Right ventricle myocardium superior (tissue), 1 donor: ENCODE results near the gene PLXNB3. TPM values are rescaled to one million over a fixed set of nuclear protein-coding genes. Genes with fewer than 3 reads are reported as not detected.
"Not testable (repeated sequence)": the region's sequence is repeated elsewhere in the genome, so short reads cannot be mapped to it uniquely, and the experiment has no call there.

Experiments
- ATAC-seq: fragments of 200-7000 bp; cut with Tn5 transposase; one replicate; pipeline ENCODE4 v1.9.1; 2020; ENCODE audit warnings: mild to moderate bottlenecking; ENCODE audit not compliant: poor library complexity
- DNase-seq: peaks from one replicate; pipeline ENCODE4 v3.0.0-alpha.2; 2020
- intact Hi-C: fragments of 100-400 bp; cut with DNase I; formaldehyde crosslinking; loops from one replicate; pipeline ENCODE4 v1.11.2; 2022
- total RNA-seq: library from RNA; stranded (reverse); fragmentation: NEBNext Ultra II Directional; extraction: Animal tissue kit (Norgen Biotek cat#: 25700); gene quantifications from one replicate; pipeline ENCODE4 v1.2.1, GENCODE V29; 2021
- donor health status: DM: no; HTN: yes; CAD: no; lungs with severe emphysema.

The PLXNB3 gene
- total RNA-seq, 1 donor from 2014 or later: 1.5 TPM

GRCh38 chrX:153745067-153745433 is 19.0 kb upstream of the PLXNB3 start:
- ATAC-seq, DNase-seq, intact Hi-C loops: not testable (repeated sequence)

- ATAC-seq: no peak
- intact Hi-C loops: no loop called here
- no peak for DNase-seq
Observed at GRCh38 chrX:153746359-153746758, 17.7 kb upstream of the PLXNB3 start.

GRCh38 chrX:153746991-153747390 is 17.1 kb upstream of the PLXNB3 start:
- intact Hi-C loops, ATAC-seq: not testable (repeated sequence)

GRCh38 chrX:153749017-153749416 is 15.0 kb upstream of the PLXNB3 start:
- ATAC-seq, intact Hi-C loops, DNase-seq: not testable (repeated sequence)

More at GRCh38 chrX:153746991-153747390, 17.1 kb upstream of the PLXNB3 start:
- not testable (repeated sequence) for DNase-seq

- DNase-seq: no peak
- intact Hi-C loops: no loop called here
- no peak for ATAC-seq
Observed at GRCh38 chrX:153750127-153750774, 13.8 kb upstream of the PLXNB3 start.

- ATAC-seq (no peak), DNase-seq (no peak)
- intact Hi-C loops: no loop called here
Observed at GRCh38 chrX:153755136-153755535, 8.9 kb upstream of the PLXNB3 start.

- intact Hi-C loops: loop anchor here (5.0 kb wide), 1 partner anchor 190 kb away; no protein-coding TSS in a partner anchor
- ATAC-seq: no peak
Observed at GRCh38 chrX:153761863-153762262, 2.2 kb upstream of the PLXNB3 start.

GRCh38 chrX:153762626-153763173 is 1.3 kb upstream of the PLXNB3 start:
- ATAC-seq (no peak), DNase-seq (no peak)
- intact Hi-C loops: loop anchor here (5.0 kb wide), 1 partner anchor 190 kb away; no protein-coding TSS in a partner anchor

More at GRCh38 chrX:153761863-153762262, 2.2 kb upstream of the PLXNB3 start:
- DNase-seq: no peak

- intact Hi-C loops: loop anchor here (5.0 kb wide), 1 partner anchor 189 kb away; no protein-coding TSS in a partner anchor
- DNase-seq: peak; percentile 20
- ATAC-seq: no peak
Observed at GRCh38 chrX:153763298-153763932, 634 bp upstream of the PLXNB3 start.

GRCh38 chrX:153764786-153765137 is 713 bp downstream of the PLXNB3 start:
- intact Hi-C loops: loop anchor here (5.0 kb wide), 1 partner anchor 188 kb away; no protein-coding TSS in a partner anchor
- DNase-seq (no peak), ATAC-seq (no peak)

- intact Hi-C loops: no loop called here
- peak; percentile 51 for ATAC-seq
- DNase-seq: peak; percentile 48
Observed at GRCh38 chrX:153765138-153766079, 1.4 kb downstream of the PLXNB3 start.

- intact Hi-C loops: no loop called here
- DNase-seq: peak; percentile 25
- no peak for ATAC-seq
Observed at GRCh38 chrX:153766098-153766817, 2.2 kb downstream of the PLXNB3 start.

- peak; percentile 26 for DNase-seq
- no peak for ATAC-seq
- intact Hi-C loops: no loop called here
Observed at GRCh38 chrX:153766871-153767673, 3.0 kb downstream of the PLXNB3 start.

- ATAC-seq (no peak), DNase-seq (no peak)
- intact Hi-C loops: no loop called here
Observed at GRCh38 chrX:153767674-153768055, 3.6 kb downstream of the PLXNB3 start.

GRCh38 chrX:153768311-153769157 is 4.5 kb downstream of the PLXNB3 start:
- intact Hi-C loops: no loop called here
- ATAC-seq (no peak), DNase-seq (peak; percentile 19)

GRCh38 chrX:153769158-153769864 is 5.3 kb downstream of the PLXNB3 start:
- ATAC-seq (no peak), DNase-seq (peak; percentile 14)
- intact Hi-C loops: no loop called here
